Muscle layer of colon (tissue), 2 donors: ENCODE results near the gene CCDC12.

Source experiments
- H3K27ac ChIP-seq: one replicate; pipeline ENCODE4 v1.7.0; 2013; ENCODE audit warnings: low read depth, mild to moderate bottlenecking, low read length, moderate library complexity
- H3K27me3 ChIP-seq, 2 donors: one replicate each; pipeline ENCODE4 v1.7.0; 2013; ENCODE audit warnings: low read length in 2 of 2, mild to moderate bottlenecking in 2 of 2; ENCODE audit not compliant: insufficient read depth in 2 of 2, control insufficient read depth in 1 of 2
- H3K36me3 ChIP-seq: one replicate; pipeline ENCODE4 v1.7.0; 2013; ENCODE audit warnings: mild to moderate bottlenecking, low read length; ENCODE audit not compliant: insufficient read depth
- H3K4me1 ChIP-seq: one replicate; pipeline ENCODE4 v1.7.0; 2013; ENCODE audit warnings: mild to moderate bottlenecking, low read length; ENCODE audit not compliant: insufficient read depth
- H3K4me3 ChIP-seq, 2 donors: one replicate each; pipeline ENCODE4 v1.7.0; 2013; ENCODE audit warnings: low read length in 2 of 2, low read depth in 1 of 2, mild to moderate bottlenecking in 1 of 2, moderate library complexity in 1 of 2
- H3K9ac ChIP-seq: one replicate; pipeline ENCODE4 v1.7.0; 2013; ENCODE audit warnings: low read length
- H3K9me3 ChIP-seq: one replicate; pipeline ENCODE4 v1.7.0; 2013; ENCODE audit warnings: mild to moderate bottlenecking, low read length
- donor health status: abdominal sarcoma.
- donor health status: Adenocarcinoma of cecum.

CCDC12 gene

DNA sequence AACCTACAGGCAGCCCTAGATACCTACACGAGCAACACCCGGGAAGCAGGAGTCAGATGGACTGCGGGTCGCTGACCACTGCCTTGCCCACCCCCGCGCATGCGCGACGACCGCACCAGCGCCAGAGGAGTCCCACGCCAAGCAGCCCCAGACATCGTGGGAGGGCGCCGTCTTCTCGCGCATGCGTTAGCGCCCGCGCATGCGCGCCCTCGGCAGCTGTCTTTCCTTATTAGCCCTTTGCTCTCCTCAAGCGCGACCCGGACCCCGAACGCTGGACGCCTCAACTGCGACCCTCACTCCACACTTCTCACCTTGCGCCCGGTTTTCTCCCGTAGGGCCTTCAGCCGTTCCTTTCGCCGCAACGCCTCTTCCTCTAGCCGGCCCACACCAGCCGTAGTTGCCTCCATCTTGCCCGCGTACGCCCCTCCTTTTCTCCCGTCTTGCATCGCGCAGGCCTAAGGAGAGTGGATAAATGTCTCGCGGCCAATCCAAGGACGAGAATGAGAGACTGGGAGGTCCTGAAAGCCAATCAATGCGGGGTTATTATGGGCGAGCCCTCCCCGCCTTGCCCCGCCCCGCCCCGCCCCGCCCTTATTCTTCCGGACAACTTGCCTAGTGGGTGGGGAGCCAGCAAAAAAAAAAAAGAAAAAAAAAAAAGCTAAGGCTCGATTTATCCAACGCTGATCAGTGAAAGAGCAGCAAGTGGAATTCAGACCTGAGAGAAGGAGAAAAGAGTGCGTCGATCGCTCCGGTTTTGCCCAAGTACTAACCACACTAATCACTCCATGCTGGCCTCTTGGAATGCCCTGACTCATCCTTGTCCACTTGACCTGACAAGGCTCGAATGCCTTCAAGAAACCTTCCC, at the start of gene CCDC12:
CCDC12 (minus strand) TSS at position 420 of the 865 bp plus-strand sequence; CDS start at position 407, 13 bp downstream.
- H3K9me3 ChIP-seq = no peaks in the 10 kb centered on the region
- peaks cover 7% of the 10 kb centered on the region for H3K36me3 ChIP-seq
- no peaks in the 10 kb centered on the region for H3K27me3 ChIP-seq
- H3K27ac ChIP-seq = peak within 1 kb of the TSS; percentile 98
- H3K4me3 ChIP-seq = peak within 1 kb of the TSS; percentile 80 to 86
- peaks cover 39% of the 10 kb centered on the region for H3K4me1 ChIP-seq
- H3K9ac ChIP-seq = peak within 1 kb of the TSS; percentile 70

DNA sequence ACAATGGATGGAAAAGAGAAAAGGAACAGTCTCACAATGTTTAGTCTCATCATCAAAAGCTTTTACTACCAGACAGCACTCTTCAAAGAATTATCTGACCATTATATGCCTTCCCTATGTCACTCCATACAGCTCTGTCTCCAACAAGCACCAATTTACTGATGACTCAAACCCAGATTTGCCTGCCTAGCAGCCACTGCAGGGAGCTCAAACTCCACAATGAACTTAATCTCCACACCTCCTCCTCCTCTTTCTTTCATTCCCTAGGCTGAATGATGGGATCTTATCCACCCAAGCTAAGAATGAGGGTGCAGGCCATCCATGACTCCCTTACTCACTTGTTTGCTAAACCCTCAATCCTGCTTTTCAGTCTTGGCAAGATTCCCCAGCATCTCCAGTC, 48.4 kb upstream of the CCDC12 start:
- H3K9me3 ChIP-seq = no peaks in the 10 kb centered on the region
- H3K27ac ChIP-seq = no peak overlapping the region
- H3K36me3 ChIP-seq = no peaks in the 10 kb centered on the region
- no peaks in the 10 kb centered on the region for H3K27me3 ChIP-seq
- H3K4me1 ChIP-seq = peaks cover 27% of the 10 kb centered on the region
- H3K9ac ChIP-seq = no peak overlapping the region
- no peak overlapping the region for H3K4me3 ChIP-seq

DNA sequence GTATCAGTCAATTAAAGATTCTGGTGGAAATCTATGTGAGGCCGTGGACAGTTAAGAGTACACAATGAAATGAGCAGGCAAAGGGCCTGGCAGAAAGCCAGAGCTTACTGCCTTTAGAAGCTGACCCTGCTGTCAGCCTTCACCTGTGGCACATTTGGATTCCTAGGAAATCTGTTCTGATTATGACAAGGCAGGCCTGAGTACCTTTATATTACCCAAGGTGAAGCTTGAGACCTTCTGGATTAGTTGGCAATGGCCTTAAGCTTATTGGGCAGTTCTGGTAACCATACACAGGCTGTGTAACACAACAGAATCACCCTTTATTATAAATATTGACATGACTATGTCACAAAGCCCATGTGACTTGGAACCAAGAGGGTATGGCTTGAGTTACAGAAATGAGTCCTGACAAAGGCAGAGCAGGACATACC, 46.1 kb upstream of the CCDC12 start:
- Histone ChIP-seq H3K27me3 (no peaks in the 10 kb centered on the region), H3K4me1 (peaks cover 32% of the 10 kb centered on the region), H3K9ac (no peak overlapping the region), H3K4me3 (peak overlapping the region in 1 of 2 donors; percentile 6), H3K9me3 (no peaks in the 10 kb centered on the region), H3K36me3 (peaks cover 22% of the 10 kb centered on the region), H3K27ac (peak overlapping the region; percentile 58)

DNA sequence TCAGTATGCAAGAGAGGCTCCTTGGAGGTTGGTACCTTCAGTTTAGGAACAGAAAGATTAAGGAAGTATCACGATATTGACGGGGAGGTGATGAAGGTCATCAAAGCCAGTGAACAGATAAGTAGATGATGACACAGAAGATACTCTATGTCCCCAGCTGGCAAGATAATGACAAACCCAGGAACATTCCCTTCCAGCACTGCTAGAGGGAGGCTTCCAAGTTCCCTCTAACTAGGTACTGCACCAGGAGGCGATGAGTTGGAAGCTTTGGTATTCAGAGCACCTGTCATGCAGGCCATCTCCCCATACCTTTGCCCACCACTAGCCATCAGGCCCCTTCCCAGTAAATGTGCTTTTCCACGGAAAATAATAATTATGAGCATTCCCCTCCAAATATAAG, 43.8 kb upstream of the CCDC12 start:
- peaks cover 34% of the 10 kb centered on the region for H3K36me3 ChIP-seq
- no peak overlapping the region for H3K4me3 ChIP-seq
- H3K27ac ChIP-seq = no peak overlapping the region
- no peaks in the 10 kb centered on the region for H3K27me3 ChIP-seq
- H3K9me3 ChIP-seq = no peaks in the 10 kb centered on the region
- H3K9ac ChIP-seq = no peak overlapping the region
- H3K4me1 ChIP-seq = peaks cover 32% of the 10 kb centered on the region

DNA sequence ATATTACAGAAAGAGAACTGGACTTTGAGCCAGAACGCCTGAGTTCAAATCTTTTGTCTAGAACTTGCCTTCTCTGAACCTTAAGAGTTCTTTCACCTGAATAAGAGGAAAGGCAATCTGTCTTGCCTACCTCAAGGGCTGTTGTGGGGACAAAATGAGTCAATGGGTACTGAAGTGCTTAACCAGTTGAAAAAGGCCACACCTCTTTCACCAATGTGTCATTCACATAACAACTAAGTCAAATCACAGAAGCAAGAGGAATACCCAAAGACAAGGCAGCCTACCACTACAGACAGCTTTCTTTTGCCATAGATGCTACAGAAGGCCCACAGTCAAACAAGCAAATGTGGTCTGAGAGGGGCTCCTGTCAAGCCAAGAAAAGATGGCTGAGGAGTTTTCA, 42.7 kb upstream of the CCDC12 start:
- no peak overlapping the region for H3K4me3 ChIP-seq
- H3K9ac ChIP-seq = no peak overlapping the region
- H3K36me3 ChIP-seq = peaks cover 37% of the 10 kb centered on the region
- H3K9me3 ChIP-seq = no peaks in the 10 kb centered on the region
- H3K27ac ChIP-seq = no peak overlapping the region
- H3K27me3 ChIP-seq = no peaks in the 10 kb centered on the region
- peaks cover 28% of the 10 kb centered on the region for H3K4me1 ChIP-seq

DNA sequence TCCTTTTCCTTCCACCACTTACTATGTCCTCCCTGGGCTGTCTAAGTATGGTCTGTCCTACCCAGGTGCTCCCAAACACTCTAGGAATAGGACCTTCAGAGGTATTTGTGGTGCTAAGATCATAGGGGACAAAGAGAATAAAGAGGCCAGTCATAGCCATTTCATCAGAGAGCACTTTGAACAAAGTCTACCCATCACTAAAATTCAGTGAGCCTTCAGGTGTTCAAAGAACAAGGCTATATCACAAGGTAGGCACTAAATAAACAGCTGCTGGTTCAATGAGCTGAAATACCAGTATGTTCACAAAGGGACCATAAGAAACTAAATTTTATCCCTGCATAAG, 41.7 kb upstream of the CCDC12 start:
- no peaks in the 10 kb centered on the region for H3K9me3 ChIP-seq
- peaks cover 45% of the 10 kb centered on the region for H3K36me3 ChIP-seq
- H3K27ac ChIP-seq = no peak overlapping the region
- no peak overlapping the region for H3K9ac ChIP-seq
- H3K27me3 ChIP-seq = no peaks in the 10 kb centered on the region
- H3K4me1 ChIP-seq = peaks cover 28% of the 10 kb centered on the region
- no peak overlapping the region for H3K4me3 ChIP-seq

DNA sequence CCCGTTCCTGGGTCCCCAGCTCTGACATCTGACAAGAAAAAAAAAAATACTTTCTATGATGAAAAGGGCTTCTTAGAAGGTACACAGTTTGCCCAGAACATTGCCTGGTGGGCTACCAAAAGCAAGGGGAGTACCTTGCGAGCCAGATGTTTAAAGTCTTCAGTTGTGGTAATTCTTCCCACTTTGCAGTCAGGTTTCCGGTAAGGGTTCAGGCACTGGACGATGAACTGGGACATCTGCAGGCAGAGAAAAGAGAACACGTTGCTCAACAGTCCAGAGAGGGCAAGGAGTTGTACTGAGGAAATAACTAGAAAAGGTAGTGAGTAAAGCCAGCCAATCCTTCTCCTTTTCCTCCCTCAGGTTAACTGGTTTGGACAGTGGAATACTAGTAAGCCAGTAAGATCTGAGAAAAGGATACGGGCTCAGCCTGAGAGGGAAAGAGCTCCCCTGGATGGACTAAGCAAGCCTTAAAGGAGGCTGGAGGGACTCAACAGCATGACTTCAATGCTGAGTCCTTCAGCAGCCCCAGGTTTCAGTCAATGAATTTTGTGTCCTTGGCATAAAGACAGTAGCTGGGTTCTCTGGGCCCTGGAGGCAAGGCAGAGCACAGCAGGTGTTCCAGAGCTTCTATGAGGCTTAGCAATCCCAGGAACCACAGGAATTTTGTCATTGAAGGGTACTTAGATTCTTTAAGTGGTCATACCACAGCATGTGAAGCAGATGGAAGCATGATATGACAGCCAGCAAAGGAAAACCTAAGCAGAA, 41.1 kb upstream of the CCDC12 start:
- Histone ChIP-seq H3K4me1 (peaks cover 24% of the 10 kb centered on the region), H3K4me3 (no peak overlapping the region), H3K27ac (no peak overlapping the region), H3K27me3 (no peaks in the 10 kb centered on the region), H3K9me3 (no peaks in the 10 kb centered on the region), H3K9ac (no peak overlapping the region), H3K36me3 (peaks cover 45% of the 10 kb centered on the region)

DNA sequence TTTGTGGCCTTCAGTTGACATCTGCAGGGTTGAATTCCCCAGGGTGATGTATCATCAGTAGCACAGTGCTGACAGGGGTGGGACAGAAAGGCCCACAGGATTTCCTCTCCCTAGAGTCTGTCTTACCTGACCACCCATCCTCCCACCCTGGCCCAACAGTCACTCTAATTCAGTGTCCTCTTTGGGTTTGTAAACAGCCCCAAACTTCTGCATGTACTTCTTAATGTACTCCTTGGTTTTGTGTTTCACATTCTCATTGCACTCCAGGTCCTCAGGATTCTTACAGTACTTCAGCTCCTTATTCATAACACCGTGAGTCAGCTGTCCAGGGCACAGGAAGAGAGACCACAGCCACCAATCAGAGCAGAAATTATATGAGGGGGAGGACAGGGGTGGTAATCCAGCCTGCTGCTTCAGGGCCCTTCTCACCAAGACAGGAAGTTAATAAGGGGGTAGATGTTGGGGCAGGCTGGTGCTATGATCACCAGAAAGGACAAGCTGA, 40.4 kb upstream of the CCDC12 start:
- H3K27ac ChIP-seq = no peak overlapping the region
- no peak overlapping the region for H3K4me3 ChIP-seq
- H3K27me3 ChIP-seq = no peaks in the 10 kb centered on the region
- H3K36me3 ChIP-seq = peaks cover 45% of the 10 kb centered on the region
- H3K4me1 ChIP-seq = peaks cover 18% of the 10 kb centered on the region
- H3K9ac ChIP-seq = no peak overlapping the region
- H3K9me3 ChIP-seq = no peaks in the 10 kb centered on the region

DNA sequence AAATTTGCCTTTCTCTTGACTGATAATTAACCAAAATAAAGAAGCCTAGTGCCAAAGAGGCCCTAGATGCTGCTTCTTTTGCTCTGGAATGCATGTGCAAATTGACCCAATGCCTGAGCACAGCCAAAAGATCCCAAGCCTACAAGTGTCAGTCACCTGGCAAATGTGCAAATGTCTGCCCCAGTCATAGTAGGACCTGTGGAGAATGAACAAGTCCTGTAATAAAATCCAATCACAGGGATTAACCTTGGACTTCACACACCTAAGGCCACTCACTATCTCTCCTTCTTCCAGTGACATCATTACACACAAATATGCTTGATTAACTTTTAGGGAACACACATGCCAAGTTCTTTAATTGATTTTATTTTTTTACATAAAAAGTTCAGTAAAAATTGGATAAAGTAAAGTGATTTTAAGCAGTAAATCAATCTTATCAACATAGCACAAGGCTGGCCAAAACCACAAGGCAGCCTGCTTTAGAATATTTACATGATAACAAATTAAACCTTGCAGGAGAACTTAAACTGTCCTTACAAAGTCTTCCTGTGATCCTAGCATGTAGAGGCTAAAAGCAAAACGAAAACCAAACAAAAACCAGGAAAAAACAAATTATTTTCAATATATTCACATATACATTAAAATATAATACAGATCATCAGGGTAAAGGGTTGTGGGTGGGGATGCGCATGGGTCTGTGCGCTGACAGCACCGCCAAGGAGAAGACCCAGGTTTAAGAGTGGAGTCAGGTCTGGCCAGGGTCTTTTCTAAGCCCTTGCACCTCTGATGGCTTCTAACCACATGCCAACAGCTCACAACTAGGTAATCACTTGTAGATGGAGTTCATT, 39.8 kb upstream of the CCDC12 start:
- Histone ChIP-seq H3K27ac (no peak overlapping the region), H3K9me3 (no peaks in the 10 kb centered on the region), H3K4me3 (no peak overlapping the region), H3K27me3 (no peaks in the 10 kb centered on the region), H3K36me3 (peaks cover 45% of the 10 kb centered on the region), H3K4me1 (peaks cover 18% of the 10 kb centered on the region), H3K9ac (no peak overlapping the region)

DNA sequence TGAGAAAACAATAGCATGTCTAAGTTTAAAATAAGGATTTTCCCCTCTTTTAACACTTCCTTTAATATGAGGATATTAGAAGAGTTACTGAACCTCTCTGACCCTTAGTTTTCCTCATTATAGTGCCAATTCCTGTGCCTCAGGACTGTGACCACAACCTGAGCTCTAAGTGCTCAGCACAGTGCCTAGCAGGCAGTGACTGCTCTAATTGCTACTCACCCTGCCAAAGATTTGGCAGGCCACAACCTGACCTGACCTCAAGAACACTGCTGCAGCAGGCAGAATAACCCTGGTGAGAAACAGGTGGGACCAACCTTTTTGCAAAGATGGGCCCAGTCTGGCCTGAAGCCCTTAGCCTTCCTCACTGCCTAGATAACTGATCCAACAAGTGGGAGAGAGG, 38.6 kb upstream of the CCDC12 start:
- no peak overlapping the region for H3K9ac ChIP-seq
- H3K9me3 ChIP-seq = no peaks in the 10 kb centered on the region
- no peak overlapping the region for H3K4me3 ChIP-seq
- H3K4me1 ChIP-seq = peaks cover 8% of the 10 kb centered on the region
- H3K27me3 ChIP-seq = no peaks in the 10 kb centered on the region
- peaks cover 45% of the 10 kb centered on the region for H3K36me3 ChIP-seq
- no peak overlapping the region for H3K27ac ChIP-seq

DNA sequence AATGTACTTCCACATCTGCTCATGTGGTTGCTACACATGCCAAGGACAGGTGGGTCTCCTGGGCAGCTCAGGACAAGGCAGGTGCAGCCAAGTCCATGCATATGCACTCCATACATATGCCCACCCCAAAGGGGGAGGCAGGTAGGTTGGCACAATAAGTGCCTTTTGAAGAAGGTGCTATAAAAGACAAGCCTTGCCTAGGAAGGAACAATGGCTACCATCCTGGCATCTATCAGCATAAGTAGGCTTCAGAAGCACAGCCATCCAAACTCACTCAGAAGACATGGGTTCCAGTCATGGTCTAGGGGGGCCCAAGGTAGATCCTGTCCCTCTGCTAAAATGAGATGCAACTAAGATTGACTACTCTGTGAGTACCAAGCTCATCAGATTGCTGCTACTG, 37.5 kb upstream of the CCDC12 start:
- H3K27ac ChIP-seq = no peak overlapping the region
- no peaks in the 10 kb centered on the region for H3K9me3 ChIP-seq
- H3K4me3 ChIP-seq = no peak overlapping the region
- no peak overlapping the region for H3K9ac ChIP-seq
- peaks cover 36% of the 10 kb centered on the region for H3K36me3 ChIP-seq
- H3K27me3 ChIP-seq = no peaks in the 10 kb centered on the region
- H3K4me1 ChIP-seq = no peaks in the 10 kb centered on the region
